ENCODE data around the gene DZIP1.
A peak's percentile ranks its signal among the peaks of the same experiment; 100 is the strongest.
"Not testable (repeated sequence)": the region's sequence is repeated elsewhere in the genome, so short reads cannot be mapped to it uniquely, and the experiment has no call there.

The DZIP1 gene

GRCh38 chr13:95676762-95677563 is 32.5 kb upstream of the DZIP1 start, which contains the start of gene DNAJC3:
Gene DNAJC3, plus strand, starts transcription at chr13:95677139. Its CDS starts 117 bp downstream, at chr13:95677256.
- DNase-seq (ENCODE audit: low read depth in 2 of 2) = peak; percentile 98 to 99
- H3K4me3 ChIP-seq (replicated peaks in 1 of 2; ENCODE audit: low read depth in 2 of 2, low read length in 2 of 2) = peak within 1 kb of the TSS; percentile 87 to 94
- no peak for TF ChIP-seq CTCF (IDR thresholded peaks at IDR 0.05; ENCODE audit: low read depth, low read length)

- DNase-seq (ENCODE audit: low read depth in 2 of 2) = peak; percentile 46 to 50
- no peak for TF ChIP-seq CTCF (IDR thresholded peaks at IDR 0.05; ENCODE audit: low read depth, low read length)
- H3K4me3 ChIP-seq (replicated peaks in 1 of 2; ENCODE audit: low read depth in 2 of 2, low read length in 2 of 2) = peak overlapping the region; percentile 80 to 86
Measured at GRCh38 chr13:95676105-95676761, 31.7 kb upstream of the DZIP1 start.

GRCh38 chr13:95671597-95671996 is 27.1 kb upstream of the DZIP1 start:
- DNase-seq (ENCODE audit: low read depth in 2 of 2) = no peak
- TF ChIP-seq CTCF (IDR thresholded peaks at IDR 0.05; ENCODE audit: low read depth, low read length) = no peak
- H3K4me3 ChIP-seq (replicated peaks in 1 of 2; ENCODE audit: low read depth in 2 of 2, low read length in 2 of 2) = no peak overlapping the region

GRCh38 chr13:95667235-95667634 is 22.7 kb upstream of the DZIP1 start:
- DNase-seq (ENCODE audit: low read depth in 2 of 2); H3K4me3 ChIP-seq (replicated peaks in 1 of 2; ENCODE audit: low read depth in 2 of 2, low read length in 2 of 2): not testable (repeated sequence)

DNA sequence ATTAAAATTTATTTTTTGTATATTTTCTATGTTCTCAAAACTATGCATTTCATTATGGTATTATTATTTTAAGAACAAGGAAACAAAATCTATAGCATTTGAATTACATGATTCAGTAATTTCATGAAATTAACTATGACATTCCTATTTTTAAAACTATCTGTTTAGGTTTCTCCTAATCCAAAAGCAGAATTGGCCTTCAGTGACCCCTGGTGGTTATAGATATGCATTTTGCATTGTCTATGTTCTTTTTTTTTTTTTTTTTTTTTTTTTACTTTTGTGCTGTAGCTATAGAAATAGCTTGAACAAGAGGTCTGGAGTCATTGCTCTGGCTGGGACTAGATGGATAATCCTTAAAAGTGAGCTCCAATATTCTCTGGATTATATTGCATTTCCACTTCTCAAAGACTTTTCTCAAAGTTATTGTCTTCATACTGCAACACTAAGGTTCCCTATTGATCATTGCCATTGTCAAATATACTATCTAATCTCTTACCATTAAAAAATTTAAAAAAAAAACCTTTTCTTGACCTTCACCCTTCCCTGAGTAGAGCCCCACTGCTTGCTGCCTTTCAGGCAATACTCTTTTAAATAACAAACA is 16.6 kb upstream of the DZIP1 start:
- peak; percentile 52 for TF ChIP-seq CTCF (IDR thresholded peaks at IDR 0.05; ENCODE audit: low read depth, low read length)
- H3K4me3 ChIP-seq (replicated peaks in 1 of 2; ENCODE audit: low read depth in 2 of 2, low read length in 2 of 2) = no peak overlapping the region
- peak; percentile 70 to 75 for DNase-seq (ENCODE audit: low read depth in 2 of 2)

- H3K4me3 ChIP-seq (replicated peaks in 1 of 2; ENCODE audit: low read depth in 2 of 2, low read length in 2 of 2) = no peak overlapping the region
- DNase-seq (ENCODE audit: low read depth in 2 of 2) = no peak
- no peak for TF ChIP-seq CTCF (IDR thresholded peaks at IDR 0.05; ENCODE audit: low read depth, low read length)
Measured at GRCh38 chr13:95659500-95659899, 15.0 kb upstream of the DZIP1 start.

DNA sequence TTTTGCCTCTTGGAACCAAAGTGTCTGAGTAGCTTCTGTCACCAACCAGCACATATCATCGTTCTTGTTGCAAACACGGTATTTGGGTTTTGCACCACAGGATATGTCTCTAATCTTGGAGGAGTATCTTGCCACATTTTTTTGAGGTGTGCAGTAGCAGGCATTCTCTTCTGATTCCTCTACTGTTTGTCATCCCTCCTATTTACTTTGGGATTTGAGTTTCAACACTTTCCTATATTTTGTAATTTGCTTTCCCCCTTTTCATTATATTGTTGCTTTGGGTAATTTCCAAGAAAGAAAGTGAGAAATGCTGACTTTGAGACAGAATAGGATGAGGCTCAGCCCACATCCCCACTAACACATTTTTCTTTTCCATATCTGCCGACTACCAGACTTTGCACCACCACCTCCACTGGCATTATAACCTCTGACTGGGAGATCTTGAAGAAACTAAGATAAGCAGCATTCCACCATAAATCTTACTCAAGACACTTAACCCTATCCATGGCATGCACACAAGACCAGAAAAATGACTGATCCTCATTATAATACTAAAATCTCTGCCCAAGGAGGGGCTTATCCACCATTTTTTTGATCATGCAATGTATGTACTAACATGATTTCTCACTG is 12.0 kb upstream of the DZIP1 start:
- no peak for DNase-seq (ENCODE audit: low read depth in 2 of 2)
- no peak for TF ChIP-seq CTCF (IDR thresholded peaks at IDR 0.05; ENCODE audit: low read depth, low read length)
- no peak overlapping the region for H3K4me3 ChIP-seq (replicated peaks in 1 of 2; ENCODE audit: low read depth in 2 of 2, low read length in 2 of 2)
